Measurements from ENCODE around the gene ABHD1.
"Not testable (repeated sequence)": the region's sequence is repeated elsewhere in the genome, so short reads cannot be mapped to it uniquely, and the experiment has no call there.

ABHD1 gene

GRCh38 chr2:27087823-27088410 lies 35.7 kb upstream of the ABHD1 start:
- DNase-seq, result no peak

- no peak for DNase-seq
Measured at GRCh38 chr2:27088634-27089033, 35.0 kb upstream of the ABHD1 start.

GRCh38 chr2:27089111-27089954 lies 34.3 kb upstream of the ABHD1 start:
- DNase-seq, result no peak

- no peak for DNase-seq
Measured at GRCh38 chr2:27091746-27092695, 31.6 kb upstream of the ABHD1 start.

- no peak for DNase-seq
Measured at GRCh38 chr2:27092696-27093429, 30.8 kb upstream of the ABHD1 start.

- DNase-seq, result no peak
Measured at GRCh38 chr2:27093430-27094352, 29.9 kb upstream of the ABHD1 start.

- no peak for DNase-seq
Measured at GRCh38 chr2:27094353-27094984, 29.1 kb upstream of the ABHD1 start.

GRCh38 chr2:27095427-27095744 lies 28.2 kb upstream of the ABHD1 start:
- no peak for DNase-seq

- peak in 1 of 2 donors; percentile 59 for DNase-seq
Measured at GRCh38 chr2:27095745-27096651, 27.6 kb upstream of the ABHD1 start.

- peak; percentile 58 to 61 for DNase-seq
Measured at GRCh38 chr2:27096748-27097297, 26.8 kb upstream of the ABHD1 start.

GRCh38 chr2:27097341-27097740 lies 26.3 kb upstream of the ABHD1 start:
- DNase-seq, result no peak

- DNase-seq, result no peak
Measured at GRCh38 chr2:27099334-27099955, 24.2 kb upstream of the ABHD1 start.

- DNase-seq, result no peak
Measured at GRCh38 chr2:27100036-27100435, 23.6 kb upstream of the ABHD1 start.

GRCh38 chr2:27102329-27102728 lies 21.3 kb upstream of the ABHD1 start:
- no peak for DNase-seq

GRCh38 chr2:27105981-27106380 lies 17.6 kb upstream of the ABHD1 start:
- DNase-seq, result no peak

GRCh38 chr2:27108221-27108620 lies 15.4 kb upstream of the ABHD1 start:
- DNase-seq, result no peak

- DNase-seq, result no peak
Measured at GRCh38 chr2:27109083-27109482, 14.5 kb upstream of the ABHD1 start.

- DNase-seq, result not testable (repeated sequence)
Measured at GRCh38 chr2:27110603-27111352, 12.8 kb upstream of the ABHD1 start.

Measured in inflammatory macrophage treated with lipopolysaccharide for 1 hour (primary cell).